Brain microvascular endothelial cell (primary cell): ENCODE data around the gene DENND2A.

Source experiments
- DNase-seq: peaks from one replicate; pipeline ENCODE4 v3.0.0-alpha.2; 2020
- H3K27ac ChIP-seq: fragments of 250-450 bp; sonication (Bioruptor Pico); 2 replicates; pipeline ENCODE4 v1.5.1; 2020; ENCODE audit warnings: mild to moderate bottlenecking, moderate library complexity
- H3K27me3 ChIP-seq: fragments of 250-450 bp; sonication (Bioruptor Pico); replicated peaks from 2 replicates; pipeline ENCODE4 v1.5.1; 2020; ENCODE audit warnings: mild to moderate bottlenecking
- H3K36me3 ChIP-seq: fragments of 250-450 bp; sonication (Bioruptor Pico); replicated peaks from 2 replicates; pipeline ENCODE4 v1.5.1; 2020; ENCODE audit warnings: mild to moderate bottlenecking
- H3K4me3 ChIP-seq: 2 replicates; pipeline ENCODE4 v1.5.1; 2011; ENCODE audit warnings: low read depth, mild to moderate bottlenecking, control low read depth, low read length, moderate library complexity
- in situ Hi-C: cut with HindIII; loops from 2 replicates; pipeline ENCODE4 v1.10.0; 2017; ENCODE audit warnings: low sequenced_read_pairs, low pct_ligation_motif_present
- TF ChIP-seq, protein P1 (sequence below): IDR thresholded peaks from 2 replicates; pipeline ENCODE4 v1.5.1; 2011; ENCODE audit warnings: low read depth, mild to moderate bottlenecking, moderate library complexity, low read length, control low read depth, inconsistent platforms; ENCODE audit errors: missing control alignments

DENND2A gene

GRCh38 chr7:140525743-140526142 is 114.9 kb downstream of the DENND2A start:
- TF ChIP-seq, protein P1, sequence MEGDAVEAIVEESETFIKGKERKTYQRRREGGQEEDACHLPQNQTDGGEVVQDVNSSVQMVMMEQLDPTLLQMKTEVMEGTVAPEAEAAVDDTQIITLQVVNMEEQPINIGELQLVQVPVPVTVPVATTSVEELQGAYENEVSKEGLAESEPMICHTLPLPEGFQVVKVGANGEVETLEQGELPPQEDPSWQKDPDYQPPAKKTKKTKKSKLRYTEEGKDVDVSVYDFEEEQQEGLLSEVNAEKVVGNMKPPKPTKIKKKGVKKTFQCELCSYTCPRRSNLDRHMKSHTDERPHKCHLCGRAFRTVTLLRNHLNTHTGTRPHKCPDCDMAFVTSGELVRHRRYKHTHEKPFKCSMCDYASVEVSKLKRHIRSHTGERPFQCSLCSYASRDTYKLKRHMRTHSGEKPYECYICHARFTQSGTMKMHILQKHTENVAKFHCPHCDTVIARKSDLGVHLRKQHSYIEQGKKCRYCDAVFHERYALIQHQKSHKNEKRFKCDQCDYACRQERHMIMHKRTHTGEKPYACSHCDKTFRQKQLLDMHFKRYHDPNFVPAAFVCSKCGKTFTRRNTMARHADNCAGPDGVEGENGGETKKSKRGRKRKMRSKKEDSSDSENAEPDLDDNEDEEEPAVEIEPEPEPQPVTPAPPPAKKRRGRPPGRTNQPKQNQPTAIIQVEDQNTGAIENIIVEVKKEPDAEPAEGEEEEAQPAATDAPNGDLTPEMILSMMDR, result no peak
- in situ Hi-C loops, result no loop called here
- H3K27ac ChIP-seq, result no peak overlapping the region
- DNase-seq, result no peak
- no peaks in the 10 kb centered on the region for H3K27me3 ChIP-seq
- H3K4me3 ChIP-seq, result no peak overlapping the region
- no peaks in the 10 kb centered on the region for H3K36me3 ChIP-seq

GRCh38 chr7:140521421-140521820 is 119.2 kb downstream of the DENND2A start:
- in situ Hi-C loops, result no loop called here
- Histone ChIP-seq H3K36me3 (no peaks in the 10 kb centered on the region), H3K4me3 (no peak overlapping the region), H3K27ac (no peak overlapping the region), H3K27me3 (no peaks in the 10 kb centered on the region)
- TF ChIP-seq, protein P1, result no peak
- DNase-seq, result no peak

- DNase-seq, result no peak
- in situ Hi-C loops, result no loop called here
- Histone ChIP-seq H3K27me3 (no peaks in the 10 kb centered on the region), H3K4me3 (no peak overlapping the region), H3K27ac (no peak overlapping the region), H3K36me3 (no peaks in the 10 kb centered on the region)
- TF ChIP-seq, protein P1, result no peak
Observed at GRCh38 chr7:140519007-140519399, 121.6 kb downstream of the DENND2A start.

GRCh38 chr7:140518370-140519006 is 122.1 kb downstream of the DENND2A start:
- in situ Hi-C loops, result no loop called here
- H3K36me3 ChIP-seq, result no peaks in the 10 kb centered on the region
- TF ChIP-seq, protein P1, result no peak
- H3K27me3 ChIP-seq, result no peaks in the 10 kb centered on the region
- DNase-seq, result no peak
- no peak overlapping the region for H3K27ac ChIP-seq
- no peak overlapping the region for H3K4me3 ChIP-seq

DNA sequence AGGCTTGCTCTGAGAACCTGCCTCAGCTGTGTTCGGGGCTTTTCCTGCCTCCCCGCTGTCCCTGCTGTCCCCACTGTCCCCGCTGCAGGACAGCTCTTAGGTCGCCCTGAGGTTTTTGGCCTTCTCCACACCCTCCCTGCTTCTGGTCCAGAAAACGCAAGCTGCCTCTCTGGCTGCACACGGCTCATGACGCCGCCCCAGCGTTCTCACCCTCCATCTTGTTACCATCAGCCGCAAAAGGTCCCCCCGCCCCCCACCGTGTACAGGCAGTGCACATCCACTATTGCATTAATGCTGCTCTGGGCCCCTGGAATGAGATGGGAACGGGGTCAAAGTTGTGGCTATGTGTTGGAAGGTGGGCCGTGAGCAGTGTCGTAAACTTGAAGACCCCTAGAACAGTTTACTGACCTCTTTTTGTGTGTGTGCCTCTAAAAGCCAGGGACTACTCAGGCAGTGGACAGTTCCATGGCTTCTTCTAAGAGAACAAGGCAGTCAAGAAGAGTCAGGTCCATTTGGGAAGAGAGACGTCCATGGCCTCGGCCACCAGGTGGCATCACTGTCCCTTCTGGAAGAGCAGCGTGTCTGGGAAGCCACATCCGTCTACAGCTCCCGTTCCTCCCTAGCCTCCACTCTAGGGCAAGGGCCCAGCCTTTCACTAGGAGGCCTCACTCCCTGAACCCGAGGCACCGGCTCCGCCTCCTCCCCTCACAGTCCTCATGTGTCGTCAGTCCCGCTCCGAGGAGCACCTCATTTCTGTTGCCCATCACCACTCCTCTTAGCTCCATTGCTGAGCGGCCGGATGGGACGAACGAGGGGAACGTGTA is 122.9 kb downstream of the DENND2A start:
- no peaks in the 10 kb centered on the region for H3K27me3 ChIP-seq
- no peak overlapping the region for H3K27ac ChIP-seq
- DNase-seq, result peak; percentile 87
- in situ Hi-C loops, result no loop called here
- TF ChIP-seq, protein P1, result peak; percentile 95
- no peaks in the 10 kb centered on the region for H3K36me3 ChIP-seq
- H3K4me3 ChIP-seq, result no peak overlapping the region
